H1 (cell line): ENCODE measurements around the gene SPOCK2.

Experiments
- BCL11A ChIP-seq, 2 experiments: IDR thresholded peaks; one replicate each; pipeline ENCODE4 v1.6.1; 2011; ENCODE audit warnings: low read depth in 2 of 2, low read length in 2 of 2, mild to moderate bottlenecking in 2 of 2
- EGR1 ChIP-seq: IDR thresholded peaks from 2 replicates; pipeline ENCODE4 v1.6.1; 2011; ENCODE audit warnings: low read depth, low read length, borderline replicate concordance
- HDAC6 ChIP-seq: IDR thresholded peaks from one replicate; pipeline ENCODE4 v1.7.1; 2012; ENCODE audit warnings: low read depth, mild to moderate bottlenecking, inconsistent platforms, low read length, moderate library complexity
- NRF1 ChIP-seq: IDR thresholded peaks from 2 replicates; pipeline ENCODE4 v1.6.1; 2011; ENCODE audit warnings: mild to moderate bottlenecking, low read depth, low read length, improper control_type of control experiment
- POLR2A ChIP-seq, 2 experiments: IDR thresholded peaks; 1 replicate in 1 of 2; 2 replicates in 1 of 2; pipeline ENCODE4 v1.6.1; 2011; ENCODE audit warnings: low read depth in 2 of 2, low read length in 2 of 2, mild to moderate bottlenecking in 2 of 2; ENCODE audit errors: control extremely low read depth in 1 of 2
- TAF1 ChIP-seq: IDR thresholded peaks from 2 replicates; pipeline ENCODE4 v1.6.1; 2011; ENCODE audit warnings: mild to moderate bottlenecking, low read depth, low read length
- ZNF274 ChIP-seq: IDR thresholded peaks from 2 replicates; pipeline ENCODE4 v1.7.0; 2012; ENCODE audit warnings: low read length, borderline replicate concordance; ENCODE audit errors: extremely low read depth
- TF ChIP-seq, protein P1 (sequence below), 3 experiments: IDR thresholded peaks; 1 replicate in 2 of 3; 2 replicates in 1 of 3; pipeline versions ENCODE4 v1.5.1 to v1.6.1; 2011; ENCODE audit warnings: low read length in 3 of 3, mild to moderate bottlenecking in 3 of 3, inconsistent platforms in 2 of 3, low read depth in 1 of 3, moderate library complexity in 1 of 3; ENCODE audit not compliant: insufficient read depth in 1 of 3; ENCODE audit errors: control extremely low read depth in 1 of 3

DNA sequence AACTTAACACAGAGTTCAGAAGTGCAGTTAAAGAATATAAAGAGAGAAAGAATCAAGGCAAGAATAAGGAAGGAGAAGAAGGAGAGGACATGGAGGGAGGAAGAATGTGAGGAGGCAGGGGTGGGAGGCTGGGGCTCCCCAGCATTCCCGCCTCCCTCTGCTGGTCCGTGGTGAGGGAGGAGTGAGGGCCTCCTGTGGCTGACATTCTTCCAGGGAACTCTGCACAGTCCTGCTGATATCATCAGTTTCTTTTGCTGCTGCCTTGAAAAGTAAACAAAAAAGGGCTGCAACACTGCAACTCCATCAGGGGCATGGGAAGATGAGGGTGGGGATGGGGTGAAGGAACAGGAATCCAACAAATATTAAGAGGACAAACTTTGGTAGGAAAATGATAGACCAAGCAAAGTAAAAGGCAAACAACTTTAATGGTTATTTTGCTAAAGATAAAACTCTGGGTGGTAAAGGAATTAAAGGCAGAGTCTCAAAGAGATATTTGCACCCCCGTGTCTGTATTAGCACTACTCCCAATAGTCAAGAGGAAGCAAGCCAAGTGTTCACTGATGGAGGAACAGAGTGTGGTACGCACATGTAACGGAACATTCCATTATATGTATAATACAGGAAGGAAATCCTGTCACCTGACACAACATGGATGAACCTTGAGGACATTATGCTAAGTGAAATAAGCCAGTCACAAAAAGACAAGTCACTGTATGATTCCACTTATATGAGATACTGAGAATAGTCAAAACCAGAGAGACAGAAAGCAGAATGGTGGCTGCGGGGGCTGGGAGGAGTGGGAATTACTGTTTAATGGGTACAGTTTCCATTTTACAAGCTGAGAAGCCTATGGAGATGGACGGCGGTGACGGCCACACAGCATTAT, 8.0 kb upstream of the SPOCK2 start:
- TF ChIP-seq POLR2A (IDR thresholded peaks at IDR 0.05; ENCODE audit: control extremely low read depth in 1 of 2, low read depth in 2 of 2, low read length in 2 of 2) (no peak), ZNF274 (no peak), BCL11A (IDR thresholded peaks at IDR 0.05; ENCODE audit: low read depth in 2 of 2, low read length in 2 of 2) (no peak), EGR1 (no peak), HDAC6 (no peak), NRF1 (no peak), TAF1 (no peak)
- TF ChIP-seq, protein P1, sequence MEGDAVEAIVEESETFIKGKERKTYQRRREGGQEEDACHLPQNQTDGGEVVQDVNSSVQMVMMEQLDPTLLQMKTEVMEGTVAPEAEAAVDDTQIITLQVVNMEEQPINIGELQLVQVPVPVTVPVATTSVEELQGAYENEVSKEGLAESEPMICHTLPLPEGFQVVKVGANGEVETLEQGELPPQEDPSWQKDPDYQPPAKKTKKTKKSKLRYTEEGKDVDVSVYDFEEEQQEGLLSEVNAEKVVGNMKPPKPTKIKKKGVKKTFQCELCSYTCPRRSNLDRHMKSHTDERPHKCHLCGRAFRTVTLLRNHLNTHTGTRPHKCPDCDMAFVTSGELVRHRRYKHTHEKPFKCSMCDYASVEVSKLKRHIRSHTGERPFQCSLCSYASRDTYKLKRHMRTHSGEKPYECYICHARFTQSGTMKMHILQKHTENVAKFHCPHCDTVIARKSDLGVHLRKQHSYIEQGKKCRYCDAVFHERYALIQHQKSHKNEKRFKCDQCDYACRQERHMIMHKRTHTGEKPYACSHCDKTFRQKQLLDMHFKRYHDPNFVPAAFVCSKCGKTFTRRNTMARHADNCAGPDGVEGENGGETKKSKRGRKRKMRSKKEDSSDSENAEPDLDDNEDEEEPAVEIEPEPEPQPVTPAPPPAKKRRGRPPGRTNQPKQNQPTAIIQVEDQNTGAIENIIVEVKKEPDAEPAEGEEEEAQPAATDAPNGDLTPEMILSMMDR (IDR thresholded peaks at IDR 0.05; ENCODE audit: control extremely low read depth in 1 of 3, insufficient read depth in 1 of 3, low read depth in 1 of 3, low read length in 3 of 3) = no peak
